ENCODE data around the gene PIK3C3. TPM values are rescaled to one million over a fixed set of nuclear protein-coding genes. Genes with fewer than 3 reads are reported as not detected.
A peak's percentile ranks its signal among the peaks of the same experiment; 100 is the strongest.

Gene PIK3C3
- total RNA-seq, 1 donor from 2014 or later, result 62.8 TPM

DNA sequence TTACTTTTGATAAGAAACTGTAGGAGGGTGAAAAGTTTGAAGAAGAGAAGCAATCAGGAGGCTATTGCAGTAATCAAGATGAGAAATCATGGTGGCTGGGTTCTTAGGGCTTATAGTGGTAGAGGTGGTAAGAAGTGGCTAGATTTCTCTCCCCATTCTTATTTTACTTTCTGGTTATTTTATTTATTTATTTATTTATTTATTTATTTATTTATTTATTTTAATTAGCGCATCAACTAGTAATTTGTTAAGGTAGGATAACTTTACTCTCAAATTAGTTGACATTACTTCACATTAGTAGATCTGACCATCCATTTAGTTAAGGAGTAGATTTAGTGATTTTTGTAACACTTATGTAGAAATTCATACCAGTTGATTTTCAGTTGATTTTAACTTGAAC is 77.4 kb downstream of the PIK3C3 start:
- no peaks in the 10 kb centered on the region for H3K27me3 Mint-ChIP-seq (ENCODE audit: unreplicated experiment)
- no peaks in the 10 kb centered on the region for H3K9me3 Mint-ChIP-seq (ENCODE audit: unreplicated experiment)
- no peak for DNase-seq (ENCODE audit: low spot score)
- H3K4me3 Mint-ChIP-seq (ENCODE audit: unreplicated experiment), result no peak overlapping the region
- peaks cover 6% of the 10 kb centered on the region for H3K36me3 Mint-ChIP-seq (ENCODE audit: low read depth, unreplicated experiment)
- no peak overlapping the region for H3K27ac Mint-ChIP-seq (ENCODE audit: unreplicated experiment)
- H3K4me1 Mint-ChIP-seq (ENCODE audit: unreplicated experiment), result peaks cover 2% of the 10 kb centered on the region
- TF ChIP-seq, protein P1, sequence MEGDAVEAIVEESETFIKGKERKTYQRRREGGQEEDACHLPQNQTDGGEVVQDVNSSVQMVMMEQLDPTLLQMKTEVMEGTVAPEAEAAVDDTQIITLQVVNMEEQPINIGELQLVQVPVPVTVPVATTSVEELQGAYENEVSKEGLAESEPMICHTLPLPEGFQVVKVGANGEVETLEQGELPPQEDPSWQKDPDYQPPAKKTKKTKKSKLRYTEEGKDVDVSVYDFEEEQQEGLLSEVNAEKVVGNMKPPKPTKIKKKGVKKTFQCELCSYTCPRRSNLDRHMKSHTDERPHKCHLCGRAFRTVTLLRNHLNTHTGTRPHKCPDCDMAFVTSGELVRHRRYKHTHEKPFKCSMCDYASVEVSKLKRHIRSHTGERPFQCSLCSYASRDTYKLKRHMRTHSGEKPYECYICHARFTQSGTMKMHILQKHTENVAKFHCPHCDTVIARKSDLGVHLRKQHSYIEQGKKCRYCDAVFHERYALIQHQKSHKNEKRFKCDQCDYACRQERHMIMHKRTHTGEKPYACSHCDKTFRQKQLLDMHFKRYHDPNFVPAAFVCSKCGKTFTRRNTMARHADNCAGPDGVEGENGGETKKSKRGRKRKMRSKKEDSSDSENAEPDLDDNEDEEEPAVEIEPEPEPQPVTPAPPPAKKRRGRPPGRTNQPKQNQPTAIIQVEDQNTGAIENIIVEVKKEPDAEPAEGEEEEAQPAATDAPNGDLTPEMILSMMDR (IDR thresholded peaks at IDR 0.05; ENCODE audit: unreplicated experiment), result no peak

DNA sequence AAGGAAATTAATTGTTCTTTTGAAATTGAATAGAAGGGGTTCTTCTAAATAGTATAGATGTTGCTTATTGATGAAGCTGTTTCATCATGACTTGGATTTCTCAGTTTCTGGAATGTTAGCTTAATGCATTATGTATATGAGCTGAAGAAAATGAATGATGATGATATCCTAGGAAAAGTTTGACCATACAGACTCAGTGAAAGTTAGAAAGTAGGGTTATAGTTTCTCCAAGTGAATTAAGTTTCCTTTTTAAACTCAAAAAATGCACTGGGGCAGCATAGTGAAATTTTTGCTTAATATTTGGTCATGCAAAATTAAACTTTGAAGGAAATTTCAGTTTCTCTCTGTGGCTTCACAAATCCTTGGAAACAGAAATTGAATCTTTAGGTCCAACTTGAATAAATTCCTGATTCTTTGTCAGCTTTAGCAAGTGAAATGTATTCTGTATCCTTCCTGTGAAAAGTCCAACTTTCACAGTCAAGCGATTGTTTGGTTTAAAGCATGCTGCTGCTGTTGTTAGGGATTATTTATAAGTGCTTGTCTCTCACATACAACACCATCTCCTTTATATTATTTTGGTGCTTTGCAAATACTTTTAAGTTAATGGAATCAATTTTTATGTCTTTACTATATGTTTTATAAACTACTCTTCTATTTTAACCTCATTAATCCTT is 78.2 kb downstream of the PIK3C3 start:
- Mint-ChIP-seq H3K27ac (ENCODE audit: unreplicated experiment) (no peak overlapping the region), H3K27me3 (ENCODE audit: unreplicated experiment) (no peaks in the 10 kb centered on the region), H3K36me3 (ENCODE audit: low read depth, unreplicated experiment) (peaks cover 6% of the 10 kb centered on the region), H3K4me1 (ENCODE audit: unreplicated experiment) (peaks cover 3% of the 10 kb centered on the region), H3K4me3 (ENCODE audit: unreplicated experiment) (no peak overlapping the region), H3K9me3 (ENCODE audit: unreplicated experiment) (no peaks in the 10 kb centered on the region)
- TF ChIP-seq, protein P1 (IDR thresholded peaks at IDR 0.05; ENCODE audit: unreplicated experiment), result no peak
- no peak for DNase-seq (ENCODE audit: low spot score)

DNA sequence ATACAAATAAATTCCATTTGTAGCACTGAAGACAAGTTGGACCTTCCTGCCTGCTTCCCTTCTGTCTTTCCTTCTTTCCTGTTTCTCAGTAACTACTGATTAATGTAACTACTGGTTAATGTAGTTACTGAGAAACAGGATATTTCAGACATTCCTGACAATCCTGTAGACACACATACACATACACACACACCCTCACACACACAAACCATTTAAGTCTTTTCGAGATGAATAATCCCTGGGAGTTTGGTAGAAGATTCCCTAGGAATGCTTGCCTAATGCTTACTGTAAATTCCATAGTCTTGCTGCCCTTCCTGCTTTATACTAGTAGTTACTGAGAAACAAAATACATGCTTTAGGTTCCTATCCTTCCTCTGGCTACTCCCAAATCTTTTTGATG is 83.9 kb downstream of the PIK3C3 start:
- Mint-ChIP-seq H3K27me3 (ENCODE audit: unreplicated experiment) (no peaks in the 10 kb centered on the region), H3K4me1 (ENCODE audit: unreplicated experiment) (peaks cover 15% of the 10 kb centered on the region), H3K9me3 (ENCODE audit: unreplicated experiment) (no peaks in the 10 kb centered on the region), H3K4me3 (ENCODE audit: unreplicated experiment) (no peak overlapping the region), H3K36me3 (ENCODE audit: low read depth, unreplicated experiment) (peaks cover 4% of the 10 kb centered on the region), H3K27ac (ENCODE audit: unreplicated experiment) (peak overlapping the region; percentile 95)
- TF ChIP-seq, protein P1 (IDR thresholded peaks at IDR 0.05; ENCODE audit: unreplicated experiment), result no peak
- no peak for DNase-seq (ENCODE audit: low spot score)

DNA sequence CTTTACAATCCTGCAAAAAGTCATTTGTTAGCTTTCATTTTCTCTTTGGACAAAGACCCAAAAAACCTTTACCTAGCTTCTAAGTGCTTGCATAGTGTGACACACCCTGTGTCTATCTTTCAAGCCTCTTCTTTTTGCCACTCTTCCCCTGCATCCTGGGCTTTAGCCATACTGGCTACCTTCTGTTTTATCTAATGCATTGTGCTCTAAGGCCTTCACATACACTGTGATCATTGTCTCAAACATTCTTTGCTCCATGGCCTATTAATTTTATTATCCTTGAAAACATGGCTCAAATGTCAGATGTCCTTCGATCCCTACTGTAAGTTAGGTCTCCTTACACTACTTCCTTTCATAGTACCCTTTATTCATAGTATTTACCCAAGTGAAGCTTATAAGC is 84.4 kb downstream of the PIK3C3 start:
- H3K36me3 Mint-ChIP-seq (ENCODE audit: low read depth, unreplicated experiment), result peaks cover 4% of the 10 kb centered on the region
- peaks cover 15% of the 10 kb centered on the region for H3K4me1 Mint-ChIP-seq (ENCODE audit: unreplicated experiment)
- no peaks in the 10 kb centered on the region for H3K9me3 Mint-ChIP-seq (ENCODE audit: unreplicated experiment)
- TF ChIP-seq, protein P1 (IDR thresholded peaks at IDR 0.05; ENCODE audit: unreplicated experiment), result no peak
- H3K27me3 Mint-ChIP-seq (ENCODE audit: unreplicated experiment), result no peaks in the 10 kb centered on the region
- peak overlapping the region; percentile 95 for H3K27ac Mint-ChIP-seq (ENCODE audit: unreplicated experiment)
- no peak for DNase-seq (ENCODE audit: low spot score)
- H3K4me3 Mint-ChIP-seq (ENCODE audit: unreplicated experiment), result no peak overlapping the region

DNA sequence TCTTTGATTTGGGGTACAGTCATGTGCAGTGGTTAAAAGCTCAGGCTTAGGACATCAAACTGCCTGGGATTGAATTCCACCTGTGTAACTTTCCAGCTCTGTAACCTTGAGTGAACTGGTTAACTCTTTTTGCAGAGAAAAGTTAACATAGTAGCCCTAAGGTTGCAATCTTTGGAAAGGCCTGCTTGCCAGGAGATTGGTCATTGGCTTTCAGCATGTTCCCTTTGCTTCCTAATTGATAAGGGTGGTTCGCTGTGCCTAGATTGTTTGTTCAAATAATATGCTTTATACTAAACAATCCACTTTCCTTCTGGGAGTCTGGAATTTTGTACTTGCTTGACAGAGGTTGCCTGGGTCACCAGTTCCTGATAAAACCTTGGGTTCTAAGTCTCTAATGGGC is 86.8 kb downstream of the PIK3C3 start:
- Mint-ChIP-seq H3K4me3 (ENCODE audit: unreplicated experiment) (no peak overlapping the region), H3K4me1 (ENCODE audit: unreplicated experiment) (peaks cover 15% of the 10 kb centered on the region), H3K36me3 (ENCODE audit: low read depth, unreplicated experiment) (peaks cover 4% of the 10 kb centered on the region), H3K27ac (ENCODE audit: unreplicated experiment) (no peak overlapping the region), H3K27me3 (ENCODE audit: unreplicated experiment) (no peaks in the 10 kb centered on the region), H3K9me3 (ENCODE audit: unreplicated experiment) (no peaks in the 10 kb centered on the region)
- DNase-seq (ENCODE audit: low spot score), result no peak
- TF ChIP-seq, protein P1 (IDR thresholded peaks at IDR 0.05; ENCODE audit: unreplicated experiment), result no peak
